Breast epithelium (tissue), 3 donors: ENCODE measurements around the gene NTRK3.

Experiments used
- CTCF ChIP-seq, 3 donors: fragments of 450-650 bp; IDR thresholded peaks; one replicate each; pipeline ENCODE4 v1.5.1; 2016 to 2017; ENCODE audit warnings: antibody characterized with exemption in 3 of 3, mild to moderate bottlenecking in 3 of 3, moderate library complexity in 3 of 3
- POLR2A ChIP-seq: fragments of 450-650 bp; IDR thresholded peaks from one replicate; pipeline ENCODE4 v1.6.1; 2016; ENCODE audit warnings: antibody characterized with exemption, mild to moderate bottlenecking, moderate library complexity
- POLR2AphosphoS5 ChIP-seq, 3 donors: sonication (generic); formaldehyde crosslinking; IDR thresholded peaks; one replicate each; pipeline ENCODE4 v1.6.1; 2017; ENCODE audit warnings: antibody characterized with exemption in 3 of 3

- TF ChIP-seq POLR2A: no peak
- TF ChIP-seq CTCF (IDR thresholded peaks at IDR 0.05): no peak
- TF ChIP-seq POLR2AphosphoS5 (IDR thresholded peaks at IDR 0.05): no peak
Measured at GRCh38 chr15:87917480-87917879, 339.1 kb downstream of the NTRK3 start.
